SK-N-MC (cell line): ENCODE measurements around the gene ELOB.

Experiments used
- EZH2 ChIP-seq: fragments of 200-600 bp; sonication (generic); IDR thresholded peaks from one replicate; pipeline ENCODE4 v1.6.1; 2017; ENCODE audit warnings: antibody characterized with exemption
- FOXP2 ChIP-seq: optimal IDR thresholded peaks from 2 replicates; pipeline ENCODE3; 2011; ENCODE audit warnings: mild to moderate bottlenecking, moderate library complexity; ENCODE audit not compliant: insufficient read depth; ENCODE audit errors: extremely low read length, control extremely low read depth
- POLR2AphosphoS5 ChIP-seq: IDR thresholded peaks from 2 replicates; pipeline ENCODE4 v1.6.1; 2012; ENCODE audit warnings: mild to moderate bottlenecking, low read depth, low read length, borderline replicate concordance

- no peak for TF ChIP-seq EZH2
- TF ChIP-seq POLR2AphosphoS5: no peak
- TF ChIP-seq FOXP2: no peak
Observed at GRCh38 chr16:2824626-2825025, 47.5 kb upstream of the ELOB start.
